ENCODE data around the gene ACTL7A.

DNA sequence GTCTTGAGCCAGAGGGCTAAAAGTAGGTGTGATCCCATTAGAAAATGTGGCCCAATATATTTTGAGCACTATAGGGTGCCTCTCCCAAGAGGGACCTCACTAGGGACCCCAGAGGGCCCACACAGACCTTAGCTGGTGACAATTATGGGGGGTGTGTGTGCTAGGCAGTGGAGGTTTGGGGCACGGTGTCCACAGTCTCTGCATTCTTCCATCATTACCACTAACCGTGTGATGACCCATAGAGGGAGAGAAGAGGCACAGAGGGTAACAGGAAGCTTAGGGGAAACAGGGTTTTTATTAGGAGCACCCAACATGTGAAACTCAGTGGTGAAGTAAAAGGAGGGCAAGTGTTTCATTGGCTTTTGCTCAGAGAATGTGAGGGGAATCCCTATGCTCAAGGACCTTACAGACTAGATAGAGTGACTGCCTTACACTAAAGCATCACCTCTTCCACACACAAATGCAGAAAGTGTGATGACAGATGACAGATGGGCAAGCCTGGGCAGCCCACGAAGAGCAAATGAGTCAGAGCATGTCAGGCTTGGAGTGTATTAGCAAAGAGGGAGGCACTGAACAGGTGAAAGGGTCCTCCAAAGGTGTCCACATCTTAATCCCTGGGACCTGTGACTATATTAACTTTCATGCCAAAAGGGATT, 2.5 kb upstream of the ACTL7A start:
- TF ChIP-seq, protein P1, sequence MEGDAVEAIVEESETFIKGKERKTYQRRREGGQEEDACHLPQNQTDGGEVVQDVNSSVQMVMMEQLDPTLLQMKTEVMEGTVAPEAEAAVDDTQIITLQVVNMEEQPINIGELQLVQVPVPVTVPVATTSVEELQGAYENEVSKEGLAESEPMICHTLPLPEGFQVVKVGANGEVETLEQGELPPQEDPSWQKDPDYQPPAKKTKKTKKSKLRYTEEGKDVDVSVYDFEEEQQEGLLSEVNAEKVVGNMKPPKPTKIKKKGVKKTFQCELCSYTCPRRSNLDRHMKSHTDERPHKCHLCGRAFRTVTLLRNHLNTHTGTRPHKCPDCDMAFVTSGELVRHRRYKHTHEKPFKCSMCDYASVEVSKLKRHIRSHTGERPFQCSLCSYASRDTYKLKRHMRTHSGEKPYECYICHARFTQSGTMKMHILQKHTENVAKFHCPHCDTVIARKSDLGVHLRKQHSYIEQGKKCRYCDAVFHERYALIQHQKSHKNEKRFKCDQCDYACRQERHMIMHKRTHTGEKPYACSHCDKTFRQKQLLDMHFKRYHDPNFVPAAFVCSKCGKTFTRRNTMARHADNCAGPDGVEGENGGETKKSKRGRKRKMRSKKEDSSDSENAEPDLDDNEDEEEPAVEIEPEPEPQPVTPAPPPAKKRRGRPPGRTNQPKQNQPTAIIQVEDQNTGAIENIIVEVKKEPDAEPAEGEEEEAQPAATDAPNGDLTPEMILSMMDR (IDR thresholded peaks at IDR 0.05) = no peak
- no peak for TF ChIP-seq POLR2A (IDR thresholded peaks at IDR 0.05)
